ENCODE results near the gene CLASP1. TPM values are rescaled to one million over a fixed set of nuclear protein-coding genes. Genes with fewer than 3 reads are reported as not detected.
"Not testable (repeated sequence)": the region's sequence is repeated elsewhere in the genome, so short reads cannot be mapped to it uniquely, and the experiment has no call there.

CLASP1 gene
- polyA plus RNA-seq, 1 donor from 2014 or later, result 16.0 TPM

DNA sequence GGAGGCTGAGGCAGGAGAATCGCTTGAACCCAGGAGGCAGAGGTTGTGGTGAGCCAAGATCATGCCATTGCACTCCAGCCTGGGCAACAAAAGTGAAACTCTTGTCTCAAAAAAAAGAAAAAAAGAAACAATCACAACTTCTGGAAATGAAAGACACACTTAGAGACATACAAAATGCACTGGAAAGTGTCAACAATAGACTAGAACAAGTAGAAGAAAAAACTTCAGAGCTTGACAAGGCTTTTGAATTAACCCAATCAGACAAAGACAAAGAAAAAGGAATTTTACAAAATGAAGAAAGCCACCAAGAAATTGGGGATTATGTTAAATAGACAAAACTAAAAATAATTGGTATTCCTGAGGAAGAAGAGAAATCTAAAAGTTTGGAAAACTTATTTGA is 22.4 kb upstream of the CLASP1 start:
- H3K4me3 Mint-ChIP-seq, H3K36me3 Mint-ChIP-seq, H3K27ac Mint-ChIP-seq, H3K27me3 Mint-ChIP-seq, H3K4me1 Mint-ChIP-seq: not testable (repeated sequence)
- peaks cover 8 to 15% (median 14%) of the 10 kb centered on the region in 3 donors for H3K9me3 Mint-ChIP-seq

DNA sequence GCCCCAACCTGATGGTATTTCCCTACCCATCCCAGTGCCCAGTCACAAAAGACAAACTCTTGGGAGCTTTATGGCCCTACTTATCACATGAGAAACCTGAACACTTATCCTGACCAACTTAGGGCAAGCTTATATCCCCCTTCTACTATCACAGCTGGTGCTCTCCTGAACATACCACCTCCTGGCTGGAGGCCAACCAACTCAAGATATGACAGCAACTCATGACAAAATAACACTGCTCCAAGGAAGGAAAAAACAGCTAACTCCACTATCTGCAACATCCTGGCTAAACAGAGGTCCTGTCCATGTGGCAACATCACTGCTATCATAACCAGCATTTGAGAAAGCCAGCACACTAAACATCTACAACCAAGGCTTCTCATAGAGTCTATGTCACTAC is 20.9 kb upstream of the CLASP1 start:
- no peaks in the 10 kb centered on the region for H3K4me1 Mint-ChIP-seq
- H3K27ac Mint-ChIP-seq, result no peak overlapping the region
- H3K27me3 Mint-ChIP-seq, result no peaks in the 10 kb centered on the region
- no peaks in the 10 kb centered on the region for H3K36me3 Mint-ChIP-seq
- peaks cover 6 to 14% (median 11%) of the 10 kb centered on the region in 3 donors for H3K9me3 Mint-ChIP-seq
- no peak overlapping the region for H3K4me3 Mint-ChIP-seq

GRCh38 chr2:121667618-121668017 is 18.4 kb upstream of the CLASP1 start:
- Mint-ChIP-seq H3K4me1 (no peaks in the 10 kb centered on the region), H3K27ac (no peak overlapping the region), H3K36me3 (peaks cover 3% of the 10 kb centered on the region), H3K27me3 (no peaks in the 10 kb centered on the region), H3K9me3 (peaks cover 2 to 4% (median 4%) of the 10 kb centered on the region in 3 donors), H3K4me3 (no peak overlapping the region)

DNA sequence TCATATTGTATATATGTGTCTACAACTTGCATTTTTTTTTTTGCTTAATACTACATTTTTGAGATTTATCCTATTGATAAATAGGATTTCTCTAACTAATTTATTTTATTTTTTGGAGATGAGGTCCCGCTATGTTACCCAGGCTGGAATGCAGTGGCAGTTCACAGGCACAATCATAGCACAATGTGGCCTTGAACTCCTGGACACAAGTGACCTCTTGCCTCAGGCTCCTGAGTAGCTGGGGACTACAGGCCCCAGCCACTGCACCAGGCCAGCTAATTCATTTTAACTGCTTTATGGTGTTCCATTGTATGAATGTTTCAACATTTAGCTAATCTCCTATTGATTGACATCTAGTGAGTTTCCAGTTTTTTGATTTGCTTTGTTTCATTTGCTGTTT is 16.8 kb upstream of the CLASP1 start:
- Mint-ChIP-seq H3K4me3 (no peak overlapping the region), H3K27ac (no peak overlapping the region), H3K9me3 (no peaks in the 10 kb centered on the region), H3K4me1 (peaks cover 0 to 2% (median 0%) of the 10 kb centered on the region in 3 donors), H3K27me3 (no peaks in the 10 kb centered on the region), H3K36me3 (peaks cover 3% of the 10 kb centered on the region)

DNA sequence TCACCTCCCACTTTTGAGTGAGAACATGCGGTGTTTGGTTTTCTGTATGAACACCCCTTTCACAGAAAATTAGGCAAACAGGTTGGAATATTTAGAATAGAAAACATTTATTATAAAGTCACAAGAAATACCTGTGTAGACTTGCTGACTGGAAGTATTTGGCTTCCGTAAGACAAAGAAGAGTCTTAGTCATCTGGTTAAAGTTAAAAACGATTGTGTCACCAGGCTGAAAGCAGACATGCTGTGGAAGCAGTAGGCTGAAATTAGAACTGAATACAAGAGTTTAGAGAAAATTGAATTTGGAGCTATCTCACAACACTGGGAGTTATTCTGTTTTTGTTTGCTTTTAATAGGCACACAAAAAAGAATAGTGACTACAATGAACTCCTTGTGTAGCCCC is 16.2 kb upstream of the CLASP1 start:
- Mint-ChIP-seq H3K4me3 (no peak overlapping the region), H3K4me1 (peaks cover 0 to 2% (median 0%) of the 10 kb centered on the region in 3 donors), H3K27me3 (no peaks in the 10 kb centered on the region), H3K27ac (no peak overlapping the region), H3K9me3 (no peaks in the 10 kb centered on the region), H3K36me3 (peaks cover 3% of the 10 kb centered on the region)

GRCh38 chr2:121664713-121665112 is 15.5 kb upstream of the CLASP1 start:
- H3K27me3 Mint-ChIP-seq, result no peaks in the 10 kb centered on the region
- no peak overlapping the region for H3K27ac Mint-ChIP-seq
- no peak overlapping the region for H3K4me3 Mint-ChIP-seq
- peaks cover 3% of the 10 kb centered on the region for H3K36me3 Mint-ChIP-seq
- H3K9me3 Mint-ChIP-seq, result no peaks in the 10 kb centered on the region
- H3K4me1 Mint-ChIP-seq, result peaks cover 0 to 2% (median 0%) of the 10 kb centered on the region in 3 donors

DNA sequence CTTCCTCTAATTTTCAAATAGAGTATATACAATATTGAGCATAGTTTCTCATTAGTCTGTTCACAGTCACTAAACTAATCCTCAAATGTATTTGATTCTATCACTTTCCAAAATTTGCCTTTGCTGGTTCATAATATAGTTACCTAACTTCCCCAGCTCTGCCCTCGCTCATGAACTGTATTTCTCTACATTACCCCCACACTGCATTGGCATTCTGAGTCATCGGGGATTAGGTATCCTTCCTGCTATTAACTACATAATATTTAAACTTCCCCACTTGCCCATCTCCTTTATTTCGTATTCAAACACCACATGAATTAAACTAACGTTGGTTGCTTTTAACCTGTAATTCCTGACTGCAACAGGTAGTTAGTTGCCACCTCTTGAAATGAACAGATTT is 14.8 kb upstream of the CLASP1 start:
- no peak overlapping the region for H3K27ac Mint-ChIP-seq
- peaks cover 3% of the 10 kb centered on the region for H3K36me3 Mint-ChIP-seq
- no peaks in the 10 kb centered on the region for H3K9me3 Mint-ChIP-seq
- H3K4me3 Mint-ChIP-seq, result no peak overlapping the region
- peaks cover 0 to 2% (median 0%) of the 10 kb centered on the region in 3 donors for H3K4me1 Mint-ChIP-seq
- no peaks in the 10 kb centered on the region for H3K27me3 Mint-ChIP-seq

- Mint-ChIP-seq H3K36me3 (peaks cover 3% of the 10 kb centered on the region), H3K4me1 (peaks cover 0 to 2% (median 0%) of the 10 kb centered on the region in 3 donors), H3K9me3 (no peaks in the 10 kb centered on the region), H3K27me3 (no peaks in the 10 kb centered on the region), H3K4me3 (no peak overlapping the region), H3K27ac (no peak overlapping the region)
These were observed 14.2 kb upstream of the CLASP1 start for GRCh38 chr2:121663434-121663833.

DNA sequence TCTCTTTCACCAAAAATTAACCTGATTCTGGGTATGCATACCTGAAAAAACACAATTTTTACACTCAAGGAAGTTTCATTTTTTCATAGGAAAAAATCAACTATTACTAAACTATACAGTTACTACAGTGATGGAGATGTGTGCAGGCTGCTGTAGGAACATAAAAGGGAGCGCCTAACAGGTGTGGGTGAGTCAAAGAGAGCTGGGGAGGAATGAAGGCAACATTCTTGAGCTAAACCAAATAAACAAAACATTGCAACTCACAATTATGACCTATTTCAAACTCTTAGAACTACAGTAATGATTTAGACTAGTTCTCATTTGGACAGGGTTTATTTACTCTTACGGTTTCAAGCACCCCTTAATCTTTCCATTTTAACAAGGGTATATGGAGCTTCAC is 13.4 kb upstream of the CLASP1 start:
- no peak overlapping the region for H3K27ac Mint-ChIP-seq

DNA sequence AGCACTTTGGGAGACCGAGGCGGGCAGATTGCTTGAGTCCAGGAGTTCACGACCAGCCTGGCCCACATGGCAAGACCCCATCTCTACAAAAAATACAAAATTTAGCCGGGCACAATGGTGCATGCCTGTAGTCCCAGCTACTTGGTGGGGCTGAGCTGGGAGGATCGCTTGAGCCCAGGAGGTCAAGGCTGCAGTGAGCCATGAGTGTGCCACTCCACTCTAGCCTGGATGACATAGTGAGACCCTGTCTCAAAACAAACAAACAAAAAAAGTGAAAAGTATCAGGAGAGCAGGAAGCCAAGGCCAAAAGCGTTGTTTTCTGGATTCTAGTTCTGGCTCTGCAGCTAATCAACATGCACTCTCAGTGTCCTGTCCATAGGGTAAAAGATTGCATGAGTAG is 10.7 kb upstream of the CLASP1 start:
- peaks cover 0 to 1% (median 0%) of the 10 kb centered on the region in 3 donors for H3K9me3 Mint-ChIP-seq
- H3K27ac Mint-ChIP-seq, result no peak overlapping the region
- H3K4me3 Mint-ChIP-seq, result no peak overlapping the region
- peaks cover 8% of the 10 kb centered on the region for H3K36me3 Mint-ChIP-seq
- no peaks in the 10 kb centered on the region for H3K27me3 Mint-ChIP-seq
- H3K4me1 Mint-ChIP-seq, result peaks cover 0 to 2% (median 1%) of the 10 kb centered on the region in 3 donors

More for the DNA sequence above, 13.4 kb upstream of the CLASP1 start:
- H3K36me3 Mint-ChIP-seq, result peaks cover 6% of the 10 kb centered on the region
- no peak overlapping the region for H3K4me3 Mint-ChIP-seq
- peaks cover 0 to 2% (median 0%) of the 10 kb centered on the region in 3 donors for H3K4me1 Mint-ChIP-seq
- H3K9me3 Mint-ChIP-seq, result no peaks in the 10 kb centered on the region
- no peaks in the 10 kb centered on the region for H3K27me3 Mint-ChIP-seq

GRCh38 chr2:121658393-121658792 is 9.1 kb upstream of the CLASP1 start:
- not testable (repeated sequence) for H3K9me3 Mint-ChIP-seq, H3K36me3 Mint-ChIP-seq, H3K4me3 Mint-ChIP-seq, H3K27ac Mint-ChIP-seq, H3K4me1 Mint-ChIP-seq, H3K27me3 Mint-ChIP-seq

- Mint-ChIP-seq H3K27me3 (no peaks in the 10 kb centered on the region), H3K4me1 (peaks cover 20 to 36% (median 29%) of the 10 kb centered on the region in 3 donors), H3K9me3 (peaks cover 0 to 1% (median 0%) of the 10 kb centered on the region in 3 donors), H3K4me3 (peak overlapping the region in 1 of 4 donors; percentile 11), H3K27ac (peak overlapping the region in 1 of 3 donors; percentile 99), H3K36me3 (peaks cover 4% of the 10 kb centered on the region)
These were observed 3.8 kb upstream of the CLASP1 start for GRCh38 chr2:121653035-121653434.

DNA sequence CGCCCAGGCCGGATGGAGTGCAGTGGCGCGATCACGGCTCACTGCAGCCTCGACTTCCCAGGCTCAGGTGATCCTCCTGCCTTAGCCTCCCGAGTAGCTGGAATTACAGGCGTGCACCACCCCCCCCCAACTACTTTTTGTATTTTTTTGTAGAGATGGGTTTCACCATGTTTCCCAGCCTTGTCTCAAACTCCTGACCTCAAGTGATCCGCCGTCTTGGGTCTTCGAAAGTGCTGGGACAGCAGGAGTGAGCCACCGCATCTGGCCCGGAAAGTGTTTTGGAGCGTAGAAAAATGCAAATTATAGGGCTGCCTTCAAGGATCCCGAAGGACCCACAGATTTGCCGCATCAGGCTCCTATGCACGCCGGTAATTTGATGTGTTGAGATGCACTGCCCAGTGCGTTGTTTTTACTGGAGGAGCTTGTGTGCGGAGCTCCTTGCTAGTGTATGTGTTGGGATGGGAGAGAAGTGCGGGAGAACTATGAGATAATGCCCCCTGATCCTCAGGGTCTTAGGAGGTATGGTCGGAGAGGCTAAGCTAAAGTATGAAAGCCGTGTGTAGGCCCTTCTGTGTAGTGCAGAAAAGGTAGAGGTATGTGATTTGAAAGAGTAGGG is 1.2 kb upstream of the CLASP1 start:
- Mint-ChIP-seq H3K27ac (peak overlapping the region; percentile 99 to 100 (median 100)), H3K4me3 (peak overlapping the region; percentile 99 to 100 (median 100)), H3K36me3 (peaks cover 4% of the 10 kb centered on the region), H3K4me1 (peaks cover 29 to 46% (median 38%) of the 10 kb centered on the region in 3 donors), H3K9me3 (peaks cover 0 to 1% (median 0%) of the 10 kb centered on the region in 3 donors), H3K27me3 (no peaks in the 10 kb centered on the region)

- H3K27me3 Mint-ChIP-seq, result no peaks in the 10 kb centered on the region
- H3K27ac Mint-ChIP-seq, result peak overlapping the region; percentile 99 to 100 (median 100)
- H3K9me3 Mint-ChIP-seq, result no peaks in the 10 kb centered on the region
- peak overlapping the region; percentile 99 to 100 (median 100) for H3K4me3 Mint-ChIP-seq
- peaks cover 34 to 52% (median 43%) of the 10 kb centered on the region in 3 donors for H3K4me1 Mint-ChIP-seq
- peaks cover 3% of the 10 kb centered on the region for H3K36me3 Mint-ChIP-seq
These were observed 493 bp upstream of the CLASP1 start for GRCh38 chr2:121649596-121650314.

DNA sequence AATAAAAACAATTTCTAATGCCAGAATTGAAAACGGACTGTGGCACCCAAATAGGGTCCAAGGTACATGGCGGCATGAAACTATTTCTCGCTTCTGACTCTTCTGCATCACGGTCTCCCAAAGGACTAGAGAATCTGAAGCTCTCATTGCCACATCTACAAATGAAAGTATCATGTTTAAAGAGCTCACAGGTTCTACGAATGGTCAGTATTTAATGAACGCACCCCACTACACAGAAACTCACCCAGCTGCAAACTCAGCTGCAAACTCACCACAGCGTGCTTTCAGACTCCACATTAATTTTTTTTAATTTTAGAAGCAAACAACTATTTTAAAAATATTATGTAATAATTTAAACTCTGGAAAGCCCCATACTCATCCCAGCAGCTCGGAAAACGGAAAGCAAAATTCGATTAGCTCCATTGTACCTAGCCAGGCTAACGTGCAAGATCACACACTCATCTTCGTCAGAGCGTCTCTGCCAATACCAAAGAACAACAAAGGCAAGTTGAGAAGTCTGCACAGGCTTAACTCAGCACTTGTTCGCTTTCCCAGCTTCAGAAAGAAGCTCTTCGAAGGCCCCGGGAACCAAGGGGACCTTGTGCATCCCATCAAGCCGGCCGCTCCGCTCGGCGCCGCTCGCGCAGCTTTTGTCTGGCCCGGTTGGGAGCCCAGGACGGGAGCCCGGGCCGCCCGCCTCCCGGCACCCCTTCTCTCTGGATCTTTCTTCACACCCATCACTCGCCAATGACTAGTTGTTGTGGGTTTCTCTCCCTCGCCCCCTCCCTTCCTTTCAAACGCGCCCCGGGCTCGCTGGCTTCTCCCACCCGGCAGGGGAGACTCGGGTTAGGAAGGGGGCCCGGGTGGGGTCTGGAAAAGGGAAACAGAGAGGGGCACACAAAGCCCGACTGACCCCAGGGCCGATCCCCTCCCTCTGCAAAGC is 785 bp downstream of the CLASP1 start:
- Mint-ChIP-seq H3K9me3 (no peaks in the 10 kb centered on the region), H3K4me1 (peaks cover 32 to 44% (median 43%) of the 10 kb centered on the region in 3 donors), H3K27me3 (no peaks in the 10 kb centered on the region), H3K4me3 (peak overlapping the region; percentile 99 to 100 (median 100)), H3K27ac (peak overlapping the region; percentile 99 to 100 (median 100)), H3K36me3 (peaks cover 3% of the 10 kb centered on the region)
